ENCODE results near the gene CDH22.

The CDH22 gene

DNA sequence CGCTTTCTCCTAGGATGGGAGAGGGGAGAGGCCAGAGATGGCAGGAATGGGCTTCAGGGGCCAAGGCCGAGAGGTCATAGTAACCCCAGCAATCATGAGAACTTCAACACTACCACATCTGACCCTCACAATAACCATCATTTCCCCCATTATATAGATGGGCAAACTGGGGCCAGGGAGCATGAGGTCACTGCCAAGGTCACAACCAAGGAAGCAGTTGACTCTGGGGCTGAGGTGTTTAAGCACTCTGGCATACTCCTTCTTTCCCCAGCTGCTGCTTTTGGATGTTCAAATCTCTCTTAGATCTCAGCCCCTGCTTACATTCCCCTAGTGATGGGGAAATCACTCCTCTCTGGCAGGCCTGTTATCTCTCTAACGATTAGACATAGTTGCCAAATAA lies 39.6 kb downstream of the CDH22 start:
- no peak overlapping the region for H3K4me3 ChIP-seq (ENCODE audit: low read length)
- H3K79me1 ChIP-seq (ENCODE audit: low read length): no peaks in the 10 kb centered on the region
- H4K8ac ChIP-seq (ENCODE audit: low read depth, low read length): no peak overlapping the region
- no peak overlapping the region for H3K4me2 ChIP-seq (ENCODE audit: low read length)
- H4K5ac ChIP-seq (ENCODE audit: low read length): no peak overlapping the region
- peaks cover 6% of the 10 kb centered on the region for H3K4me1 ChIP-seq (ENCODE audit: control insufficient read depth, low read depth, low read length)
- no peak for DNase-seq
- no peak overlapping the region for H2BK15ac ChIP-seq (replicated peaks; ENCODE audit: low read depth)
- H3K79me2 ChIP-seq (ENCODE audit: control insufficient read depth, insufficient read depth, low read length): no peaks in the 10 kb centered on the region
- no peak overlapping the region for H2BK5ac ChIP-seq (ENCODE audit: low read length)
- no peak overlapping the region for H3K27ac ChIP-seq (ENCODE audit: low read depth, low read length)
- H3K27me3 ChIP-seq (ENCODE audit: insufficient read depth, low read length, poor library complexity): no peaks in the 10 kb centered on the region
- peak overlapping the region; percentile 10 for H3K56ac ChIP-seq (ENCODE audit: low read length)
- H2BK120ac ChIP-seq (ENCODE audit: low read depth, low read length): no peak overlapping the region
- H3K23ac ChIP-seq (ENCODE audit: low read length): no peak overlapping the region
- peak overlapping the region; percentile 11 for H3K18ac ChIP-seq (ENCODE audit: low read length)
- H3K36me3 ChIP-seq (ENCODE audit: control insufficient read depth, insufficient read depth, low read length): no peaks in the 10 kb centered on the region
- H3K9ac ChIP-seq (ENCODE audit: low read length): no peak overlapping the region
- H3K4ac ChIP-seq (ENCODE audit: low read depth, low read length): no peak overlapping the region
- no peak overlapping the region for H2AK5ac ChIP-seq (ENCODE audit: low read length)
- WGBS (ENCODE audit: extremely low coverage, insufficient coverage, low lambda C conversion rate): no CpG with 5 or more reads among the region's 3 CpGs

DNA sequence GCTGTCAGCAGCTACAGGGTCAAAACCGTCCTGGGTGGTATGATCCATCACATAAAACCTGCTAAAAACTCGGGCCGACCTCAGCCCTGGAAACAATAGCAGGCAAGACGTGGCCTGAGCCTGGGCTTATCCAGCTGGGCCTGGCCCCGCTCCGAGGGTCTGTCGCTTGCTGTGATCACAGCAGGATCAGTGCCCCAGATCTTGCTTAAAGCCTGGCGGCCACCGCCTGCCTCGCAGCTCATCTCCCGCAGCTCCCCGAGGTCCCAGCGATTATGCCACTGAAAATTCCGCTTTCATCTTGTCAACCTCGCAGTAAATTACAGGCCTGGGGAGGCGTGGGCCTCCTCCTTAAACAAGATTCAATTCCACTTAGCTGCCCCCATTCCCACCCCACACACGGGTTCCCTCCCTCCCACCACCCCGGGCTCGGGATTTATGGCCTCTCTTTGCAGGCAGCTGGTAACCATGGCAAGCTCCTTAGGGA lies 40.1 kb downstream of the CDH22 start:
- no CpG with 5 or more reads among the region's 19 CpGs for WGBS (ENCODE audit: extremely low coverage, insufficient coverage, low lambda C conversion rate)
- H2BK5ac ChIP-seq (ENCODE audit: low read length): peak overlapping the region; percentile 49
- no peak overlapping the region for H3K23ac ChIP-seq (ENCODE audit: low read length)
- no peaks in the 10 kb centered on the region for H3K79me1 ChIP-seq (ENCODE audit: low read length)
- H3K4me3 ChIP-seq (ENCODE audit: low read length): no peak overlapping the region
- no peaks in the 10 kb centered on the region for H3K36me3 ChIP-seq (ENCODE audit: control insufficient read depth, insufficient read depth, low read length)
- H3K56ac ChIP-seq (ENCODE audit: low read length): peak overlapping the region; percentile 71
- H3K4ac ChIP-seq (ENCODE audit: low read depth, low read length): no peak overlapping the region
- H4K5ac ChIP-seq (ENCODE audit: low read length): no peak overlapping the region
- no peak overlapping the region for H2BK15ac ChIP-seq (replicated peaks; ENCODE audit: low read depth)
- H4K8ac ChIP-seq (ENCODE audit: low read depth, low read length): no peak overlapping the region
- no peak overlapping the region for H3K4me2 ChIP-seq (ENCODE audit: low read length)
- H3K9ac ChIP-seq (ENCODE audit: low read length): no peak overlapping the region
- peak; percentile 72 for DNase-seq
- H3K27me3 ChIP-seq (ENCODE audit: insufficient read depth, low read length, poor library complexity): no peaks in the 10 kb centered on the region
- H3K27ac ChIP-seq (ENCODE audit: low read depth, low read length): no peak overlapping the region
- H3K79me2 ChIP-seq (ENCODE audit: control insufficient read depth, insufficient read depth, low read length): no peaks in the 10 kb centered on the region
- no peak overlapping the region for H2BK120ac ChIP-seq (ENCODE audit: low read depth, low read length)
- H2AK5ac ChIP-seq (ENCODE audit: low read length): no peak overlapping the region
- H3K18ac ChIP-seq (ENCODE audit: low read length): peak overlapping the region; percentile 11
- peaks cover 6% of the 10 kb centered on the region for H3K4me1 ChIP-seq (ENCODE audit: control insufficient read depth, low read depth, low read length)

DNA sequence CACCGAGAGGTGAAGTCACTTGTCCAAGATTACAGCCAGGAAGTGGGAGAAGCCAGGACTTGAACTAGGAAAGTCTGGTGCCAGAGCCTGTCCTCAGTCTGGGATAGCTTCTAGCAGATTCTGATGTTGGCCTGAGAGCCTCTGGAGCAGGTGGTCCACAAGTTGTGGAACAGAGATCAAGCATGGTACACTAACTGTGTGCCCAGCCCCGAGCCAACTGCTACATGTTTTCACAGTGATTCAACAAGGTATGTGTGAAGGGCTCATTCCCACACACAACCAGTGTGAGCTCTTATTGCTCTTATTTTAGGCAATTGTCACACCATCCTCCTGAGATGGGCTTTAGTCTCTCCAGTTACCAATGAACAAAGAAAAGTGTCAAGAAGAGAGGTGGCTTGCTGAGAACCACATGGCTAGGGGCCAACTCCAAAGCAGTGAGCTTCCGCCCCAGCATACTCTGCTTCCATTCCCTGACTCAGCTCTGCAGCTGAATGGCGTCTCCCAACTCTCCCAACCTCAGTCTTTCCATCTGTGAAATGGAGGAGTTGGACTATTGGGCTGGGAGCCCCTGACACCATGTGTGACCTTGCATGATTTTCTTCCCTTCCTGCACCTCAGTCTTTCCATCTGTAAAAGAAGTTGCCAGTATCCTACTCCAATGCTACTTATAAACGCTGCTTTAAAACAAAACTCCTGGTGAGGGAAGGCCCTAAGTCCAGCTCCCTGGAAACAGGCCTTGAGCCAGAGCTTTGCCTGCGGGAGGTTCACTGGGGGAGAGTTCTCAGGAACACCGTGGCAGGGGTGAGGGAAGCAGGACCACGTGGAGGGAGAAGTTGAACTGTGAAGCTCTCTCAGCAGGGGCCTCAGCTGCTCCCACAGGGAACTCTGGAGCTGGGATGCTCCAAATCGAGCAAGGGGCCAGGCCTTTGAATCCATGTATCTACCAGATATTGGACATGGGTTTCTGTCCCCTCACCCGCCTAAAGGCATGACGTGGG lies 40.9 kb downstream of the CDH22 start:
- H2BK120ac ChIP-seq (ENCODE audit: low read depth, low read length): no peak overlapping the region
- no peak overlapping the region for H2BK15ac ChIP-seq (replicated peaks; ENCODE audit: low read depth)
- H2BK5ac ChIP-seq (ENCODE audit: low read length): peak overlapping the region; percentile 49
- no peaks in the 10 kb centered on the region for H3K79me2 ChIP-seq (ENCODE audit: control insufficient read depth, insufficient read depth, low read length)
- no peaks in the 10 kb centered on the region for H3K36me3 ChIP-seq (ENCODE audit: control insufficient read depth, insufficient read depth, low read length)
- H2AK5ac ChIP-seq (ENCODE audit: low read length): no peak overlapping the region
- peak; percentile 27 for DNase-seq
- no peak overlapping the region for H3K9ac ChIP-seq (ENCODE audit: low read length)
- H3K56ac ChIP-seq (ENCODE audit: low read length): peak overlapping the region; percentile 71
- no peak overlapping the region for H3K4me3 ChIP-seq (ENCODE audit: low read length)
- no peak overlapping the region for H3K4me2 ChIP-seq (ENCODE audit: low read length)
- H4K8ac ChIP-seq (ENCODE audit: low read depth, low read length): no peak overlapping the region
- no peak overlapping the region for H3K23ac ChIP-seq (ENCODE audit: low read length)
- H3K27ac ChIP-seq (ENCODE audit: low read depth, low read length): peak overlapping the region; percentile 43
- no peak overlapping the region for H3K18ac ChIP-seq (ENCODE audit: low read length)
- no CpG with 5 or more reads among the region's 11 CpGs for WGBS (ENCODE audit: extremely low coverage, insufficient coverage, low lambda C conversion rate)
- no peaks in the 10 kb centered on the region for H3K79me1 ChIP-seq (ENCODE audit: low read length)
- peaks cover 6% of the 10 kb centered on the region for H3K4me1 ChIP-seq (ENCODE audit: control insufficient read depth, low read depth, low read length)
- H4K5ac ChIP-seq (ENCODE audit: low read length): no peak overlapping the region
- no peaks in the 10 kb centered on the region for H3K27me3 ChIP-seq (ENCODE audit: insufficient read depth, low read length, poor library complexity)
- H3K4ac ChIP-seq (ENCODE audit: low read depth, low read length): no peak overlapping the region

DNA sequence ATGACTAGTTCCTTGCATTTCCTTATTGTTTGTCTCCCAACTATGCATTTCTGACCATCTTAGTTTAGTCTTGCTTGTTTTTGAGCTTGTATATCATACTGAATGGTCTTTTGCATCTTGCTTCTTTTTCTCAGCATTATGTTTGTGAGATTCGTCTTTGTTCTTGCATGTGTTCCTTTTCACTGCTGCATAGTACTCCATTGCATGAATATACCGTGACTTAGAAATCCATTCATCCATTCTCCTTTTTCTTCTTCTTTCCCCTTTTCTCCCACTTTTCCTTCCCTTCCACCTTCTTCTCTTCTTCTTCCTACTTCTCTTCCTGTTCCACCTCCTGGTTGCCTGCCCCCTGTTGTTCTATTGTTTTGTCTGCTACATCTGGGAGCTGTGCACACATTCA lies 42.8 kb downstream of the CDH22 start:
- no CpG with 5 or more reads among the region's 2 CpGs for WGBS (ENCODE audit: extremely low coverage, insufficient coverage, low lambda C conversion rate)
- no peaks in the 10 kb centered on the region for H3K36me3 ChIP-seq (ENCODE audit: control insufficient read depth, insufficient read depth, low read length)

DNA sequence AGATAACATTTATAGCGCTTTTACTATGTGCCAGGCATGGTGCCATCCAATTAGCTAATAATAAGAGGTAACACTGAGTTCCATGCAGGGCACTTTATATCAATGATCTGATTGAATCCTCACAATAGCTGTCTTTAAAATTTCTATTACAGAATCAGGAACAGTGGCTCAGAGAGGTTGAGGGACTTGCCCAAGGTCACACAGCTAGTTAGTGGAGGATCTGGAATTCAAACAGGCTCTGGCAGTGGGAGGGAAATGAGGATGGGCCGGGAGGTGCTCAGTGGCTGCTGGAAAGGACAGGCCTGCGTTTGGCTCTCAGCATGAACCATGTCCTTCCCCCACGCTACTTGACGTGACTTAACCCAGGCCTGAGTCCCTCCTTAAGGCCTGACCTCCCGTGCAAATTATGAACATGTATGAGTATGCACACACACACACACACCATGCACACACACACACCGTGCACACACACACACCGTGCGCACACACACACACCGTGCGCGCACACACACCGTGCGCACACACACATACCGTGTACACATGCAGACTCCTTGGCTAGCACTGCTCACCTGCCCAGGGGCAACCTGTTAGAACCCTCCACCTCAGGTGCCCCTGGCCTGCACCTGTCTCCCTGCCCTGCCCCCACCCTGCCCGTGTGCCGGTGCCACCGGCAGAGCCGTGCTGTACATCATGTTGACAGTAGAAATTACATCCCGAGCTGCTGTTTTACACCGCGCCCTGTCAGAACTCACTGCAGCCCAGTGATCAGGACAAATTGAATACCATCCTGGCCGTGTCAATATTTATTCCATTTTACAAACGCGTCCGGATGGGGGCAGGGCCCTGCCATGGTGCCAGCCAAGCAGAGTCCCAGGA lies 43.7 kb downstream of the CDH22 start:
- Histone ChIP-seq H2AK5ac (ENCODE audit: low read length) (no peak overlapping the region), H2BK15ac (replicated peaks; ENCODE audit: low read depth) (no peak overlapping the region), H3K79me1 (ENCODE audit: low read length) (no peaks in the 10 kb centered on the region), H2BK120ac (ENCODE audit: low read depth, low read length) (no peak overlapping the region), H3K27ac (ENCODE audit: low read depth, low read length) (no peak overlapping the region), H3K36me3 (ENCODE audit: control insufficient read depth, insufficient read depth, low read length) (no peaks in the 10 kb centered on the region), H3K4me1 (ENCODE audit: control insufficient read depth, low read depth, low read length) (peaks cover 6% of the 10 kb centered on the region), H3K4me2 (ENCODE audit: low read length) (no peak overlapping the region), H3K9ac (ENCODE audit: low read length) (no peak overlapping the region), H3K56ac (ENCODE audit: low read length) (no peak overlapping the region), H3K23ac (ENCODE audit: low read length) (no peak overlapping the region), H3K4me3 (ENCODE audit: low read length) (no peak overlapping the region), H2BK5ac (ENCODE audit: low read length) (no peak overlapping the region), H4K8ac (ENCODE audit: low read depth, low read length) (no peak overlapping the region), H3K79me2 (ENCODE audit: control insufficient read depth, insufficient read depth, low read length) (no peaks in the 10 kb centered on the region), H3K27me3 (ENCODE audit: insufficient read depth, low read length, poor library complexity) (no peaks in the 10 kb centered on the region), H3K4ac (ENCODE audit: low read depth, low read length) (no peak overlapping the region), H4K5ac (ENCODE audit: low read length) (no peak overlapping the region), H3K18ac (ENCODE audit: low read length) (no peak overlapping the region)
- no peak for DNase-seq
- WGBS (ENCODE audit: extremely low coverage, insufficient coverage, low lambda C conversion rate): no CpG with 5 or more reads among the region's 26 CpGs

More for the DNA sequence above, 42.8 kb downstream of the CDH22 start:
- Histone ChIP-seq H3K4ac (ENCODE audit: low read depth, low read length) (no peak overlapping the region), H3K18ac (ENCODE audit: low read length) (no peak overlapping the region), H3K4me1 (ENCODE audit: control insufficient read depth, low read depth, low read length) (peaks cover 6% of the 10 kb centered on the region), H2BK5ac (ENCODE audit: low read length) (no peak overlapping the region), H3K4me2 (ENCODE audit: low read length) (no peak overlapping the region), H2BK15ac (replicated peaks; ENCODE audit: low read depth) (no peak overlapping the region), H4K8ac (ENCODE audit: low read depth, low read length) (no peak overlapping the region), H3K56ac (ENCODE audit: low read length) (no peak overlapping the region), H4K5ac (ENCODE audit: low read length) (no peak overlapping the region), H3K27me3 (ENCODE audit: insufficient read depth, low read length, poor library complexity) (no peaks in the 10 kb centered on the region), H2AK5ac (ENCODE audit: low read length) (no peak overlapping the region), H3K23ac (ENCODE audit: low read length) (no peak overlapping the region), H3K79me1 (ENCODE audit: low read length) (no peaks in the 10 kb centered on the region), H3K4me3 (ENCODE audit: low read length) (no peak overlapping the region), H3K9ac (ENCODE audit: low read length) (no peak overlapping the region), H3K79me2 (ENCODE audit: control insufficient read depth, insufficient read depth, low read length) (no peaks in the 10 kb centered on the region), H2BK120ac (ENCODE audit: low read depth, low read length) (no peak overlapping the region), H3K27ac (ENCODE audit: low read depth, low read length) (no peak overlapping the region)
- DNase-seq: no peak
